ENCODE data around the gene MRPL39. TPM values are rescaled to one million over a fixed set of nuclear protein-coding genes. Genes with fewer than 3 reads are reported as not detected.

MRPL39 gene
- total and polyA plus RNA-seq, 2 donors (not counting 3 experiments of a cell fraction or from before 2014, with no cell fraction given) = 10.4 to 25.2 TPM

GRCh38 chr21:25614441-25614840 lies 7.2 kb upstream of the MRPL39 start:
- dilution Hi-C loops (cut with MboI; ENCODE audit: extremely low pct_ligation_motif_present, low sequenced_read_pairs) (no loop called here), intact Hi-C loops (cut with micrococcal nuclease) (no loop called here)
- H3K79me2 ChIP-seq (ENCODE audit: control insufficient read depth, insufficient read depth, low read length) = no peaks in the 10 kb centered on the region
- no peak overlapping the region for H3K4me2 ChIP-seq (ENCODE audit: insufficient read depth, low read length)
- no peak overlapping the region for H3K4me3 ChIP-seq (replicated peaks in 1 of 3; ENCODE audit: insufficient read depth in 1 of 3, low read depth in 1 of 3, low read length in 3 of 3)
- BruUV-seq (replicated peaks) = no TSS peak
- no peak overlapping the region for H3K27ac ChIP-seq (ENCODE audit: insufficient read depth, low read depth, low read length)
- H3K9me3 ChIP-seq (replicated peaks; ENCODE audit: control insufficient read depth, insufficient read depth, low read length) = no peaks in the 10 kb centered on the region
- no peak overlapping the region for H2AFZ ChIP-seq (ENCODE audit: low read depth, low read length)
- H3K36me3 ChIP-seq (ENCODE audit: control insufficient read depth in 2 of 2, extremely low read depth in 1 of 2, insufficient read depth in 2 of 2, low read length in 2 of 2) = no peaks in the 10 kb centered on the region
- H4K20me1 ChIP-seq (replicated peaks; ENCODE audit: control insufficient read depth, extremely low read depth, insufficient read depth, low read length) = no peaks in the 10 kb centered on the region
- peaks cover 0 to 2% of the 10 kb centered on the region in 2 experiments for H3K27me3 ChIP-seq (ENCODE audit: control insufficient read depth in 2 of 2, insufficient read depth in 2 of 2, low read length in 2 of 2)
- CTCF ChIA-PET = no interaction called here
- POLR2A ChIA-PET = no interaction called here
- TF ChIP-seq JUN (IDR thresholded peaks at IDR 0.05; ENCODE audit: borderline replicate concordance, insufficient read depth, insufficient read length, low read depth) (no peak), EZH2 (IDR thresholded peaks at IDR 0.05; ENCODE audit: borderline replicate concordance, low read depth, low read length, severe bottlenecking) (no peak), POLR2A (IDR thresholded peaks at IDR 0.05; ENCODE audit: low read depth, low read length) (no peak), CTCF (IDR thresholded peaks at IDR 0.05; ENCODE audit: extremely low read depth in 1 of 2, insufficient read depth in 1 of 2, low read depth in 1 of 2, low read length in 2 of 2) (no peak), FOS (IDR thresholded peaks at IDR 0.05; ENCODE audit: borderline replicate concordance, insufficient read depth, low read length) (no peak), POLR2AphosphoS5 (IDR thresholded peaks at IDR 0.05; ENCODE audit: insufficient read depth, low read depth, low read length) (no peak), GATA2 (IDR thresholded peaks at IDR 0.05; ENCODE audit: insufficient read depth, insufficient read length, low read depth, low read length) (no peak), MYC (IDR thresholded peaks at IDR 0.05; ENCODE audit: low read depth, low read length) (no peak), MAX (IDR thresholded peaks at IDR 0.05; ENCODE audit: insufficient read depth, insufficient read length) (no peak)
- H3K9ac ChIP-seq (replicated peaks; ENCODE audit: extremely low read depth, insufficient read depth, low read length) = no peak overlapping the region
- H3K9me1 ChIP-seq (replicated peaks; ENCODE audit: control insufficient read depth, extremely low read depth, insufficient read depth, low read length) = no peaks in the 10 kb centered on the region
- no peaks in the 10 kb centered on the region for H3K4me1 ChIP-seq (ENCODE audit: control insufficient read depth, extremely low read depth, insufficient read depth, low read length)
- FAIRE-seq (no peak), DNase-seq (ENCODE audit: low read depth, low spot score) (no peak)

Measured in endothelial cell of umbilical vein (primary cell).